Renal cortical epithelial cell (primary cell): ENCODE measurements around the gene EPAS1. TPM values are rescaled to one million over a fixed set of nuclear protein-coding genes. Genes with fewer than 3 reads are reported as not detected.

Source experiments
- DNase-seq: peaks from one replicate; pipeline ENCODE4 v3.0.0-alpha.2; 2011; ENCODE audit warnings: low read depth
- total RNA-seq: library from RNA; depleted of rRNA; stranded (reverse); fragments of >200 nt; gene quantifications from 2 replicates; pipeline ENCODE4 v1.2.3, GENCODE V29; 2014

The EPAS1 gene
- total RNA-seq, 1 donor from 2014 or later = 124 TPM

GRCh38 chr2:46364797-46365457 lies 67.7 kb downstream of the EPAS1 start:
- DNase-seq = peak; percentile 65

GRCh38 chr2:46365913-46366667 lies 68.9 kb downstream of the EPAS1 start:
- DNase-seq = no peak

- DNase-seq = no peak
Measured at GRCh38 chr2:46366668-46367052, 69.5 kb downstream of the EPAS1 start.

GRCh38 chr2:46367286-46367685 lies 70.1 kb downstream of the EPAS1 start:
- no peak for DNase-seq

- DNase-seq = no peak
Measured at GRCh38 chr2:46368401-46368800, 71.2 kb downstream of the EPAS1 start.

GRCh38 chr2:46369783-46370182 lies 72.6 kb downstream of the EPAS1 start:
- DNase-seq = no peak

GRCh38 chr2:46371854-46372253 lies 74.6 kb downstream of the EPAS1 start:
- no peak for DNase-seq

- DNase-seq = no peak
Measured at GRCh38 chr2:46372475-46372874, 75.3 kb downstream of the EPAS1 start.

GRCh38 chr2:46373238-46373637 lies 76.0 kb downstream of the EPAS1 start:
- no peak for DNase-seq

GRCh38 chr2:46375566-46376125 lies 78.4 kb downstream of the EPAS1 start:
- no peak for DNase-seq

GRCh38 chr2:46376586-46376985 lies 79.4 kb downstream of the EPAS1 start:
- DNase-seq = no peak

GRCh38 chr2:46377101-46377581 lies 79.9 kb downstream of the EPAS1 start:
- no peak for DNase-seq

- DNase-seq = no peak
Measured at GRCh38 chr2:46377666-46378560, 80.7 kb downstream of the EPAS1 start.

GRCh38 chr2:46378616-46379015 lies 81.4 kb downstream of the EPAS1 start:
- DNase-seq = no peak

GRCh38 chr2:46379213-46380037 lies 82.2 kb downstream of the EPAS1 start:
- no peak for DNase-seq

- no peak for DNase-seq
Measured at GRCh38 chr2:46380038-46380940, 83.1 kb downstream of the EPAS1 start.

- DNase-seq = no peak
Measured at GRCh38 chr2:46381263-46381849, 84.1 kb downstream of the EPAS1 start.

- DNase-seq = no peak
Measured at GRCh38 chr2:46381871-46382270, 84.7 kb downstream of the EPAS1 start.

- DNase-seq = no peak
Measured at GRCh38 chr2:46382331-46383112, 85.3 kb downstream of the EPAS1 start.
